Measurements from ENCODE around the gene KCNJ18. TPM values are rescaled to one million over a fixed set of nuclear protein-coding genes. Genes with fewer than 3 reads are reported as not detected.
"Not testable (repeated sequence)": the region's sequence is repeated elsewhere in the genome, so short reads cannot be mapped to it uniquely, and the experiment has no call there.

KCNJ18 gene
- total RNA-seq, 1 experiment from 2014 or later, result not detected

- H3K14ac ChIP-seq (ENCODE audit: insufficient read depth, low read length); H3K27ac ChIP-seq (ENCODE audit: insufficient read length, low read depth, low read length); H3K23me2 ChIP-seq (ENCODE audit: insufficient read length, low read depth, low read length, poor library complexity, severe bottlenecking); H3K4me2 ChIP-seq (ENCODE audit: insufficient read depth, insufficient read length, low read length); H4K5ac ChIP-seq (ENCODE audit: insufficient read length, low read depth, low read length); H2AK5ac ChIP-seq (ENCODE audit: insufficient read length, low read length); H4K8ac ChIP-seq (replicated peaks; ENCODE audit: insufficient read length, low read depth, low read length); H3K9ac ChIP-seq (ENCODE audit: extremely low read depth, insufficient read length, low read length); H3K4ac ChIP-seq (ENCODE audit: low read depth, low read length); H3T11ph ChIP-seq (ENCODE audit: low read length); H2BK5ac ChIP-seq (ENCODE audit: insufficient read length, low read length); H4K20me1 ChIP-seq (ENCODE audit: control insufficient read depth, insufficient read depth, insufficient read length); H2BK15ac ChIP-seq (ENCODE audit: low read depth, low read length); H3K4me3 Mint-ChIP-seq; DNase-seq; H3K4me1 ChIP-seq (ENCODE audit: insufficient read depth, low read length); H3K56ac ChIP-seq (ENCODE audit: insufficient read length, low read depth, low read length); H3K23ac ChIP-seq (ENCODE audit: insufficient read length, low read depth, low read length); H2BK120ac ChIP-seq (ENCODE audit: low read depth, low read length, poor library complexity, severe bottlenecking); H3K27me3 Mint-ChIP-seq (ENCODE audit: low read depth); H3K79me1 ChIP-seq (ENCODE audit: insufficient read depth, low read depth, low read length, poor library complexity, severe bottlenecking); H3K4me1 Mint-ChIP-seq; H4K91ac ChIP-seq (ENCODE audit: insufficient read length, low read depth, low read length); H3K79me2 ChIP-seq (ENCODE audit: insufficient read depth, low read length); H2AFZ ChIP-seq (ENCODE audit: low read length); H2BK20ac ChIP-seq (ENCODE audit: low read depth, low read length, poor library complexity, severe bottlenecking); H3K27ac Mint-ChIP-seq; H3K27me3 ChIP-seq (ENCODE audit: insufficient read depth, low read length); H3K18ac ChIP-seq (ENCODE audit: insufficient read length, low read depth, low read length); H2BK12ac ChIP-seq (ENCODE audit: insufficient read length, low read depth, low read length): not testable (repeated sequence)
- no CpG with 5 or more reads among the region's 3 CpGs for WGBS (ENCODE audit: extremely low coverage, insufficient read length, low lambda C conversion rate)
- Mint-ChIP-seq H3K36me3 (ENCODE audit: insufficient read depth in 1 of 3, low read depth in 3 of 3) (peaks cover 12 to 44% (median 22%) of the 10 kb centered on the region in 3 experiments), H3K9me3 (peaks cover 78 to 89% of the 10 kb centered on the region in 2 experiments)
- peaks cover 50% of the 10 kb centered on the region for H3K9me3 ChIP-seq (ENCODE audit: control insufficient read depth, low read depth, low read length)
Observed at GRCh38 chr17:21663166-21663565, 29.2 kb upstream of the KCNJ18 start.

- H3K23ac ChIP-seq (ENCODE audit: insufficient read length, low read depth, low read length); H2BK120ac ChIP-seq (ENCODE audit: low read depth, low read length, poor library complexity, severe bottlenecking); H3K27me3 ChIP-seq (ENCODE audit: insufficient read depth, low read length); H3K18ac ChIP-seq (ENCODE audit: insufficient read length, low read depth, low read length); H2BK15ac ChIP-seq (ENCODE audit: low read depth, low read length); H3K4me1 Mint-ChIP-seq; H2AFZ ChIP-seq (ENCODE audit: low read length); H3K56ac ChIP-seq (ENCODE audit: insufficient read length, low read depth, low read length); H3K4me3 Mint-ChIP-seq; H4K91ac ChIP-seq (ENCODE audit: insufficient read length, low read depth, low read length); H3K4me2 ChIP-seq (ENCODE audit: insufficient read depth, insufficient read length, low read length); H3K4ac ChIP-seq (ENCODE audit: low read depth, low read length); H4K5ac ChIP-seq (ENCODE audit: insufficient read length, low read depth, low read length); H3K27me3 Mint-ChIP-seq (ENCODE audit: low read depth); H3K27ac ChIP-seq (ENCODE audit: insufficient read length, low read depth, low read length); H2BK5ac ChIP-seq (ENCODE audit: insufficient read length, low read length); H3K9ac ChIP-seq (ENCODE audit: extremely low read depth, insufficient read length, low read length); H3T11ph ChIP-seq (ENCODE audit: low read length); H3K14ac ChIP-seq (ENCODE audit: insufficient read depth, low read length); H3K79me1 ChIP-seq (ENCODE audit: insufficient read depth, low read depth, low read length, poor library complexity, severe bottlenecking); H2AK5ac ChIP-seq (ENCODE audit: insufficient read length, low read length); H3K23me2 ChIP-seq (ENCODE audit: insufficient read length, low read depth, low read length, poor library complexity, severe bottlenecking); H3K79me2 ChIP-seq (ENCODE audit: insufficient read depth, low read length); H2BK12ac ChIP-seq (ENCODE audit: insufficient read length, low read depth, low read length); H3K4me1 ChIP-seq (ENCODE audit: insufficient read depth, low read length); H4K20me1 ChIP-seq (ENCODE audit: control insufficient read depth, insufficient read depth, insufficient read length); H2BK20ac ChIP-seq (ENCODE audit: low read depth, low read length, poor library complexity, severe bottlenecking); H4K8ac ChIP-seq (replicated peaks; ENCODE audit: insufficient read length, low read depth, low read length); H3K27ac Mint-ChIP-seq: not testable (repeated sequence)
- 100% methylated on average over 6 of the region's 7 CpGs for WGBS (ENCODE audit: extremely low coverage, insufficient read length, low lambda C conversion rate)
- peaks cover 54% of the 10 kb centered on the region for H3K9me3 ChIP-seq (ENCODE audit: control insufficient read depth, low read depth, low read length)
- DNase-seq, result peak; percentile 14
- Mint-ChIP-seq H3K36me3 (ENCODE audit: insufficient read depth in 1 of 3, low read depth in 3 of 3) (peaks cover 12 to 47% (median 23%) of the 10 kb centered on the region in 3 experiments), H3K9me3 (peaks cover 78 to 88% of the 10 kb centered on the region in 2 experiments)
Observed at GRCh38 chr17:21663614-21664474, 28.5 kb upstream of the KCNJ18 start.
